Kidney (tissue), 14 donors: Measurements from ENCODE around the gene GTSF1L. TPM values are rescaled to one million over a fixed set of nuclear protein-coding genes. Genes with fewer than 3 reads are reported as not detected.

ENCODE experiments used
- DNase-seq, 5 donors: peaks; one replicate each; pipeline ENCODE4 v3.0.0-alpha.2; 2013 to 2020
- FAIRE-seq: peaks from 2 replicates; lab custom pipeline; 2012; peaks lifted over from hg19 to GRCh38; lab: Jason Lieb, UNC
- H3K27ac ChIP-seq, 2 donors: one replicate each; pipeline ENCODE4 v1.7.0; 2013; ENCODE audit warnings: low read depth in 2 of 2, low read length in 2 of 2, inconsistent platforms in 1 of 2
- H3K27me3 ChIP-seq: one replicate; pipeline ENCODE4 v1.7.1; 2013; ENCODE audit warnings: low read length, inconsistent platforms; ENCODE audit not compliant: control insufficient read depth, insufficient read depth
- H3K36me3 ChIP-seq, 3 donors: one replicate each; pipeline versions ENCODE4 v1.7.0 to v1.7.1; 2013; ENCODE audit warnings: low read length in 3 of 3, control low read depth in 1 of 3, inconsistent platforms in 1 of 3; ENCODE audit not compliant: insufficient read depth in 3 of 3, control insufficient read depth in 2 of 3
- H3K4me1 ChIP-seq, 3 donors: one replicate each; pipeline versions ENCODE4 v1.7.0 to v1.7.1; 2013; ENCODE audit warnings: low read length in 3 of 3, inconsistent platforms in 1 of 3, low read depth in 1 of 3; ENCODE audit not compliant: control insufficient read depth in 2 of 3, insufficient read depth in 2 of 3
- H3K4me3 ChIP-seq, 3 donors: one replicate each; pipeline versions ENCODE4 v1.7.0 to v1.8.1; 2013; ENCODE audit warnings: low read length in 3 of 3, control low read depth in 1 of 3, inconsistent platforms in 1 of 3
- H3K9ac ChIP-seq, 3 donors: one replicate each; pipeline versions ENCODE4 v1.7.0 to v1.7.1; 2013; ENCODE audit warnings: low read length in 3 of 3, control low read depth in 1 of 3, inconsistent platforms in 1 of 3
- H3K9me3 ChIP-seq, 3 donors: one replicate each; pipeline versions ENCODE4 v1.7.0 to v1.7.1; 2013; ENCODE audit warnings: low read length in 3 of 3, control low read depth in 1 of 3, inconsistent platforms in 1 of 3; ENCODE audit not compliant: control insufficient read depth in 2 of 3, insufficient read depth in 1 of 3
- intact Hi-C: fragments of 100-400 bp; cut with DNase I; formaldehyde crosslinking; loops from one replicate; pipeline ENCODE4 v1.11.1; 2022
- polyA plus RNA-seq: library from polyadenylated mRNA; stranded (reverse); fragments of 350-450 nt; fragmentation: Illumina TruSeq; extraction: RNeasy Lipid Tissue Mini Kit (QIAGEN cat#74804); gene quantifications from one replicate; pipeline ENCODE4 v1.2.3, GENCODE V29; 2014; ENCODE audit warnings: low read depth, low replicate concordance; ENCODE audit not compliant: insufficient read depth
- total RNA-seq: library from RNA; stranded (reverse); fragmentation: NEBNext Ultra II Directional; extraction: Animal tissue kit (Norgen Biotek cat#: 25700); gene quantifications from one replicate; pipeline ENCODE4 v1.2.1, GENCODE V29; 2021
- TF ChIP-seq, protein P1 (sequence below): IDR thresholded peaks from 3 replicates; pipeline ENCODE4 v1.5.1; 2012; ENCODE audit warnings: mild to moderate bottlenecking, moderate library complexity, borderline replicate concordance; ENCODE audit not compliant: insufficient read depth; ENCODE audit errors: extremely low read depth
- donor health status: control.
- donor health status: control.
- donor health status: control.
- donor health status: control.
- donor health status: control.
- donor health status: DM: yes; HTN: yes; CAD: no.
- donor health status: Normal renal cell carcinoma (clear cell type).

Gene GTSF1L
- total and polyA plus RNA-seq, 2 donors from 2014 or later = not detected

- Histone ChIP-seq H3K4me3 (no peak overlapping the region), H3K9ac (no peak overlapping the region), H3K27me3 (no peaks in the 10 kb centered on the region), H3K9me3 (no peaks in the 10 kb centered on the region), H3K36me3 (no peaks in the 10 kb centered on the region), H3K27ac (no peak overlapping the region), H3K4me1 (no peaks in the 10 kb centered on the region)
- TF ChIP-seq, protein P1, sequence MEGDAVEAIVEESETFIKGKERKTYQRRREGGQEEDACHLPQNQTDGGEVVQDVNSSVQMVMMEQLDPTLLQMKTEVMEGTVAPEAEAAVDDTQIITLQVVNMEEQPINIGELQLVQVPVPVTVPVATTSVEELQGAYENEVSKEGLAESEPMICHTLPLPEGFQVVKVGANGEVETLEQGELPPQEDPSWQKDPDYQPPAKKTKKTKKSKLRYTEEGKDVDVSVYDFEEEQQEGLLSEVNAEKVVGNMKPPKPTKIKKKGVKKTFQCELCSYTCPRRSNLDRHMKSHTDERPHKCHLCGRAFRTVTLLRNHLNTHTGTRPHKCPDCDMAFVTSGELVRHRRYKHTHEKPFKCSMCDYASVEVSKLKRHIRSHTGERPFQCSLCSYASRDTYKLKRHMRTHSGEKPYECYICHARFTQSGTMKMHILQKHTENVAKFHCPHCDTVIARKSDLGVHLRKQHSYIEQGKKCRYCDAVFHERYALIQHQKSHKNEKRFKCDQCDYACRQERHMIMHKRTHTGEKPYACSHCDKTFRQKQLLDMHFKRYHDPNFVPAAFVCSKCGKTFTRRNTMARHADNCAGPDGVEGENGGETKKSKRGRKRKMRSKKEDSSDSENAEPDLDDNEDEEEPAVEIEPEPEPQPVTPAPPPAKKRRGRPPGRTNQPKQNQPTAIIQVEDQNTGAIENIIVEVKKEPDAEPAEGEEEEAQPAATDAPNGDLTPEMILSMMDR = no peak
- intact Hi-C loops = no loop called here
- FAIRE-seq (no peak), DNase-seq (no peak)
These were observed 29.0 kb upstream of the GTSF1L start for GRCh38 chr20:43755851-43756250.

DNA sequence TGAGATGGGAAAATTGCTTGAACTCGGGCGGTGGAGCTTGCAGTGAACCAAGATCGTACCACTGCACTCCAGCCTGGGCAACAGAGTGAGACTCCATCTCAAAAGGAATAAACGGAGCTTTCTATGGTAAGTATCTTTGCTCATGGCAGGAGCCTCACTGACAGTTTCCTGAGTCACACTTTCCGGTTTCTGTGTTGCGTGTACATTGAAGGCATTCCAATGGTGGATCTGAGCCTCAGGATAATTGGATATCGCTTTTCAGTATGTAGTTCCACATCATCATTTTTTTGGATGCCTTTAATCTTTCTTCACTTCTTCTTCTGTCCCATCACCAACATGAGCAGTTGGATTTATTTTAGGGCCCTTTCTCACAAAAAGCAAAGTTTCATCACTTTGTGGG, 28.6 kb upstream of the GTSF1L start:
- Histone ChIP-seq H3K27me3 (no peaks in the 10 kb centered on the region), H3K9me3 (no peaks in the 10 kb centered on the region), H3K36me3 (no peaks in the 10 kb centered on the region), H3K27ac (no peak overlapping the region), H3K9ac (no peak overlapping the region), H3K4me1 (no peaks in the 10 kb centered on the region), H3K4me3 (no peak overlapping the region)
- FAIRE-seq (no peak), DNase-seq (no peak)
- TF ChIP-seq, protein P1 = no peak
- intact Hi-C loops = no loop called here

GRCh38 chr20:43752561-43753301, 25.9 kb upstream of the GTSF1L start:
- no peaks in the 10 kb centered on the region for H3K27me3 ChIP-seq
- no peaks in the 10 kb centered on the region for H3K9me3 ChIP-seq
- H3K9ac ChIP-seq = no peak overlapping the region
- no peak overlapping the region for H3K4me3 ChIP-seq
- H3K27ac ChIP-seq = no peak overlapping the region
- DNase-seq (no peak), FAIRE-seq (no peak)
- TF ChIP-seq, protein P1 = no peak
- no peaks in the 10 kb centered on the region for H3K36me3 ChIP-seq
- no peaks in the 10 kb centered on the region for H3K4me1 ChIP-seq
- intact Hi-C loops = loop anchor here (5.0 kb wide), 1 partner anchor 325 kb away; no protein-coding TSS in a partner anchor
